GM21825 (cell line): ENCODE data around the gene RNF111.
A peak's percentile ranks its signal among the peaks of the same experiment; 100 is the strongest.
"Not testable (repeated sequence)": the region's sequence is repeated elsewhere in the genome, so short reads cannot be mapped to it uniquely, and the experiment has no call there.

Experiments
- ATAC-seq: cut with Tn5 transposase; IDR thresholded peaks from one replicate; pipeline ENCODE4 v1.9.1; 2021; ENCODE audit warnings: mild to moderate bottlenecking, moderate library complexity; ENCODE audit not compliant: unreplicated experiment

The RNF111 gene

GRCh38 chr15:59131456-59131855 lies 144.0 kb downstream of the RNF111 start:
- ATAC-seq, result no peak

DNA sequence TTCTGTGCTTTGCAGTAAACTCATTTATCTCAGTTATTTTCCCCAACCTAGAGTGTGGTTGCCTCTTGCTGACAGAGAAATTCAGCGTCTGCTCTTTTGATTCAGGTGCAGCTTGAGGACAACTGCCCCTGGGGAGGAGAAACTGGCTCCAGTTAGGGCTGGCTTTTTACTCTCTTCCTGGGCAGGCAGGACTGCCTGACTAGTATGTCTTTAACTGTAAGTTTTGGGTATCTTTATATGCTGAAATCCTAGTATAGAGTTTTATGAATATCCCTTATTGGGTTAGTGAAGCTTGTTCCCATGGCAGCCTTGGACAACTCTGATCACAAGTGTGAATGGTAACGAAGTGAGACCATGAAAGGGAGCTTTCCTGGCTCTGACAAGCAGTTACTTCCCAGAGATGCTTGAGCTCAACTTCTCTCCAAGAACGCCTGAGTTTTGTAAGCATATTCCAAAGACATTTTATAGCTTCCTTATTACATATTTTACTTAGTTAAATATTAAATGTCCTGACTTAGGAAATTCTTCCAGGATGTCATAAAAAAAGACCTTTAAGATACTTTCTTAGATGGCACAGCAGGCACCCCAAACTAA lies 144.6 kb downstream of the RNF111 start:
- ATAC-seq, result no peak

- ATAC-seq, result no peak
Measured at GRCh38 chr15:59133929-59134427, 146.5 kb downstream of the RNF111 start.

DNA sequence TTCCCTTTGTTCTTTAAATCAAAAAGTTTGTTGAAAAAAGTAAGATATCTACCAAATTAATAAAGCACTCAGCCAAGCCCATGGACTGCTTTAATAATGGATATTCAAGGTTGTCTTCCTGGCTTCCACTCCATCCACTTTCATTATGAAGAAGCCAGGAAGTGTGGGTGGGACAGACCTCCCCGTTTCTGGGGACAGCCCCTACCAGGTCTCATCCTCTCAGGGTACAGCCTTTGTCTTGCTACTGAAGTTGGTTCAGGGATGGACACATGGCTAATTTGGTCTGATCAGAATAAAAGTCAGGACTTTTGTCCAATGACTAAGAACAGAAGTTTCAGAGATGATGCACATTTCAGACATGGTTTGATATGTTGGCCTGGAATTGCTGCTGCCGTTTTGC lies 150.1 kb downstream of the RNF111 start:
- no peak for ATAC-seq

- ATAC-seq, result peak; percentile 43
Measured at GRCh38 chr15:59138243-59138642, 150.8 kb downstream of the RNF111 start.

DNA sequence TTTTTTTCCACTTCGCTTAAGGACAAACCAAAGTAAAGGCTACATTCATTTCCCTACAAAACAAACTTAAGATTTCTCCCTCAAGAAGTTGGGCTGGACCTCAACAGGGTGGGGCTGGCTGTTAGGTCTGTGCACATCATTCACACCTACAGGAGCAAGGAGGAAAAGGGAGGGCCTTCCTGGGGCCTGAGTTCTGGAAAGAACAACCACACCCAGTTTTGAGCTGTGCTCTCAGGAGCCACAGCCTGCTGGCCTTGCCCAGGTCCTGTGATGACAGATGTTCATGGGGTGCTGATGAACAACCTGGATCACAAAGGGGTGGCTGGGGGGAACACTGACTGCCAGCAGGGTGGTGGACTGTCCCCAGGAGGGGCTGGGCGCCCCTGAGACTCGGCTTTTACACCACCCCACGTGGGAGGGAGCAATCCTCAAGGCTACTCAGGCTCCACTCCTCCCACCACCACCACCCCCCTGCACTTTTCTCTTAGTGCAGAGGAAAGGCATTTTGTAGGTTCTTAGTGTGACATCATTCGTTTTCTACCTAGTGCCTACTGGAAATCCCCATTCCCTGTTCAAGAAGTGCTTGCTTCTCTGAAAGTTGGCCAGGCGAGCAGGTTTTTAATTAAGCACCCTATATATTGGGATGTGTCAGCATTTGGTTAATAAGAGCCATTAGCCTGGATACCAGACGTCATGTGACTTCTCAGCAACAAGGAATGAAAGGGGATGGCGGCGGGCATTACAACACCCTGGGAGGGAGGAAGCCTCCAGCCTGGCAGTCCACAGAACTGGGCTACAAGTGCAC lies 153.2 kb downstream of the RNF111 start:
- no peak for ATAC-seq

DNA sequence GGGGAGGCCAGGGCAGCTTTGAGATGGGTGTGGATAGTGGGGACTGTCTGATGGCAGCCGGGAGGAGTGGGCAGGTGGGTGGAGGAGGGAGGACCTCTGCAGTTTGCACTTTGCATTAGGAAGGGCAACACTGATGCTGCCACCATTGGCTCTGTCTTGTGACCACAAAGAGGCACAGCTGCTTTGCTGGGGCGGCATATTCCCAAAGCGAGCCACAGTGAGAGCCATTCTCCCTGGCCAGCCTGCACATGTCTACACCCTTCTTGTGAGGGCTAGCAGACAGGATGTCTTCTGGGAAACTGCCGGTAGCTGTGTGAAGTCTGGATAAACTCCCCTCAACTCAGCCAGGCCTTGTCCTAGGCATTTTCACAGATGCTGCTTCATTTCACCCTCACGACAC lies 155.8 kb downstream of the RNF111 start:
- ATAC-seq, result no peak

- ATAC-seq, result not testable (repeated sequence)
Measured at GRCh38 chr15:59144594-59144993, 157.1 kb downstream of the RNF111 start.
